ENCODE data around the gene THUMPD2.

THUMPD2 gene

GRCh38 chr2:39738936-39739335 is 40.1 kb downstream of the THUMPD2 start:
- Histone ChIP-seq H3K4me2 (ENCODE audit: low read length) (no peak overlapping the region), H3K4me3 (ENCODE audit: low read length) (no peak overlapping the region), H3K79me2 (ENCODE audit: control insufficient read depth, low read length) (no peaks in the 10 kb centered on the region), H3F3A (ENCODE audit: control insufficient read depth, insufficient read depth) (no peaks in the 10 kb centered on the region), H4K20me1 (ENCODE audit: control insufficient read depth, insufficient read depth, low read depth, low read length) (no peaks in the 10 kb centered on the region), H3K27ac (ENCODE audit: low read depth, low read length) (no peak overlapping the region), H3K9me2 (replicated peaks; ENCODE audit: control insufficient read depth, low read length) (no peaks in the 10 kb centered on the region), H3K36me3 (ENCODE audit: control insufficient read depth, low read length) (peaks cover 76% of the 10 kb centered on the region), H3K4me1 (ENCODE audit: control insufficient read depth, low read length) (no peaks in the 10 kb centered on the region), H3K9me3 (ENCODE audit: control insufficient read depth, insufficient read depth, low read length) (no peaks in the 10 kb centered on the region), H3K27me3 (ENCODE audit: control insufficient read depth, low read length) (no peaks in the 10 kb centered on the region)
- TF ChIP-seq EZH2phosphoT487 (IDR thresholded peaks at IDR 0.05; ENCODE audit: borderline replicate concordance, low read length): no peak
- TF ChIP-seq, protein P1, sequence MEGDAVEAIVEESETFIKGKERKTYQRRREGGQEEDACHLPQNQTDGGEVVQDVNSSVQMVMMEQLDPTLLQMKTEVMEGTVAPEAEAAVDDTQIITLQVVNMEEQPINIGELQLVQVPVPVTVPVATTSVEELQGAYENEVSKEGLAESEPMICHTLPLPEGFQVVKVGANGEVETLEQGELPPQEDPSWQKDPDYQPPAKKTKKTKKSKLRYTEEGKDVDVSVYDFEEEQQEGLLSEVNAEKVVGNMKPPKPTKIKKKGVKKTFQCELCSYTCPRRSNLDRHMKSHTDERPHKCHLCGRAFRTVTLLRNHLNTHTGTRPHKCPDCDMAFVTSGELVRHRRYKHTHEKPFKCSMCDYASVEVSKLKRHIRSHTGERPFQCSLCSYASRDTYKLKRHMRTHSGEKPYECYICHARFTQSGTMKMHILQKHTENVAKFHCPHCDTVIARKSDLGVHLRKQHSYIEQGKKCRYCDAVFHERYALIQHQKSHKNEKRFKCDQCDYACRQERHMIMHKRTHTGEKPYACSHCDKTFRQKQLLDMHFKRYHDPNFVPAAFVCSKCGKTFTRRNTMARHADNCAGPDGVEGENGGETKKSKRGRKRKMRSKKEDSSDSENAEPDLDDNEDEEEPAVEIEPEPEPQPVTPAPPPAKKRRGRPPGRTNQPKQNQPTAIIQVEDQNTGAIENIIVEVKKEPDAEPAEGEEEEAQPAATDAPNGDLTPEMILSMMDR (IDR thresholded peaks at IDR 0.05; ENCODE audit: low read depth, low read length, poor library complexity, severe bottlenecking): no peak

GRCh38 chr2:39737661-39738060 is 41.4 kb downstream of the THUMPD2 start:
- Histone ChIP-seq H3K4me2 (ENCODE audit: low read length) (no peak overlapping the region), H3F3A (ENCODE audit: control insufficient read depth, insufficient read depth) (no peaks in the 10 kb centered on the region), H3K79me2 (ENCODE audit: control insufficient read depth, low read length) (no peaks in the 10 kb centered on the region), H3K4me3 (ENCODE audit: low read length) (no peak overlapping the region), H3K4me1 (ENCODE audit: control insufficient read depth, low read length) (no peaks in the 10 kb centered on the region), H3K27ac (ENCODE audit: low read depth, low read length) (no peak overlapping the region), H3K9me3 (ENCODE audit: control insufficient read depth, insufficient read depth, low read length) (no peaks in the 10 kb centered on the region), H3K27me3 (ENCODE audit: control insufficient read depth, low read length) (no peaks in the 10 kb centered on the region), H3K36me3 (ENCODE audit: control insufficient read depth, low read length) (peaks cover 68% of the 10 kb centered on the region), H3K9me2 (replicated peaks; ENCODE audit: control insufficient read depth, low read length) (no peaks in the 10 kb centered on the region), H4K20me1 (ENCODE audit: control insufficient read depth, insufficient read depth, low read depth, low read length) (no peaks in the 10 kb centered on the region)
- TF ChIP-seq EZH2phosphoT487 (IDR thresholded peaks at IDR 0.05; ENCODE audit: borderline replicate concordance, low read length): no peak
- TF ChIP-seq, protein P1 (IDR thresholded peaks at IDR 0.05; ENCODE audit: low read depth, low read length, poor library complexity, severe bottlenecking): no peak

GRCh38 chr2:39736640-39737039 is 42.4 kb downstream of the THUMPD2 start:
- H3K36me3 ChIP-seq (ENCODE audit: control insufficient read depth, low read length): peaks cover 58% of the 10 kb centered on the region
- no peak overlapping the region for H3K4me2 ChIP-seq (ENCODE audit: low read length)
- no peaks in the 10 kb centered on the region for H3K4me1 ChIP-seq (ENCODE audit: control insufficient read depth, low read length)
- TF ChIP-seq EZH2phosphoT487 (IDR thresholded peaks at IDR 0.05; ENCODE audit: borderline replicate concordance, low read length): no peak
- TF ChIP-seq, protein P1 (IDR thresholded peaks at IDR 0.05; ENCODE audit: low read depth, low read length, poor library complexity, severe bottlenecking): no peak
- H3K79me2 ChIP-seq (ENCODE audit: control insufficient read depth, low read length): no peaks in the 10 kb centered on the region
- no peak overlapping the region for H3K27ac ChIP-seq (ENCODE audit: low read depth, low read length)
- H3K27me3 ChIP-seq (ENCODE audit: control insufficient read depth, low read length): no peaks in the 10 kb centered on the region
- no peaks in the 10 kb centered on the region; the same call in 1 of the 2 replicates for H4K20me1 ChIP-seq (ENCODE audit: control insufficient read depth, insufficient read depth, low read depth, low read length)
- no peaks in the 10 kb centered on the region for H3F3A ChIP-seq (ENCODE audit: control insufficient read depth, insufficient read depth)
- no peak overlapping the region for H3K4me3 ChIP-seq (ENCODE audit: low read length)
- no peaks in the 10 kb centered on the region for H3K9me2 ChIP-seq (replicated peaks; ENCODE audit: control insufficient read depth, low read length)
- no peaks in the 10 kb centered on the region for H3K9me3 ChIP-seq (ENCODE audit: control insufficient read depth, insufficient read depth, low read length)
